ENCODE data around the gene AGAP9.
"Not testable (repeated sequence)": the region's sequence is repeated elsewhere in the genome, so short reads cannot be mapped to it uniquely, and the experiment has no call there.

GRCh38 chr10:47565517-47565920 lies 42.1 kb upstream of the AGAP9 start:
- TF ChIP-seq KDM3A (CRISPR knock-in tag; IDR thresholded peaks at IDR 0.05; ENCODE audit: low read depth); POLR2A (IDR thresholded peaks at IDR 0.05; ENCODE audit: insufficient read depth in 1 of 2, low read depth in 2 of 2, low read length in 2 of 2): not testable (repeated sequence)

Measured in HepG2 (cell line).